ENCODE data around the gene BLOC1S3. TPM values are rescaled to one million over a fixed set of nuclear protein-coding genes. Genes with fewer than 3 reads are reported as not detected.

Gene BLOC1S3
- total RNA-seq, 2 donors from 2014 or later, result 20.7 to 21.4 TPM

DNA sequence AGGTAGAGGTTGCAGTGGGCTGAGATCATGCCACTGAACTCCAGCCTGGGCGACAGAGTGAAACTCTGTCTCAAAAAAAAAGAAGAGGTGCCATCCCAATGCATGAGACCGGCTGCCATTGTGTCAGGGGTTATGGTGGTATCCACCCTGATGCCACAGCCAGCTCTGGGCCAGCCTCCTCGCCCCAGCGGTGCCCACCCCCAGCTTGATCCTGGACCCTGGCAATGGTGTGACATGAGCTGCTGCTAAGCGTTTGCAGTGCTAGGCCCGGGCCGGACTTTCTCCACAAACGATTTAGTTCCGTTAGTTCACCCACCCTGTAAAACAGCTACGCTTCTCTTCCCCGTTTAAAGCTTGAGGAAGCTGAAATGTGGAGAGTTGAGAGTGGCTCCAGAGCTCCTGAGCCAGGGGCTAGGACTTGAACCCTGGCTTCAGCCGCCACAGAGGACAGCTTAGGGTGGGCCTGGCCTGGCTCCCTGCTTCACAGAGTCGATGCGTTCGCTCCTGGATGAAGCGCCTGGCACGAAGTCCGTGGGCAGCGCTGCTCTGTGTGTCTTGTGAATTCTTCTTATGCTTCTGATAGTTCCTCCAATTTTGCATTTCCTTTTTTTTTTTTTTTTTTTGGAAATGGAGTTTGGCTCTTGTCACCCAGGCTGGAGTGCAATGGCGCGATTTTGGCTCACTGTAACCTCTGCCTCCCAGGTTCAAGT, 43.3 kb upstream of the BLOC1S3 start:
- Histone ChIP-seq H3K27ac (no peak overlapping the region), H3K4me1 (ENCODE audit: control insufficient read depth in 1 of 2, low read depth in 2 of 2) (no peaks in the 10 kb centered on the region), H3K9me3 (no peaks in the 10 kb centered on the region), H3K36me3 (no peaks in the 10 kb centered on the region), H3K27me3 (replicated peaks; ENCODE audit: insufficient read depth) (no peaks in the 10 kb centered on the region), H3K4me3 (no peak overlapping the region)
- TF ChIP-seq, protein P1, sequence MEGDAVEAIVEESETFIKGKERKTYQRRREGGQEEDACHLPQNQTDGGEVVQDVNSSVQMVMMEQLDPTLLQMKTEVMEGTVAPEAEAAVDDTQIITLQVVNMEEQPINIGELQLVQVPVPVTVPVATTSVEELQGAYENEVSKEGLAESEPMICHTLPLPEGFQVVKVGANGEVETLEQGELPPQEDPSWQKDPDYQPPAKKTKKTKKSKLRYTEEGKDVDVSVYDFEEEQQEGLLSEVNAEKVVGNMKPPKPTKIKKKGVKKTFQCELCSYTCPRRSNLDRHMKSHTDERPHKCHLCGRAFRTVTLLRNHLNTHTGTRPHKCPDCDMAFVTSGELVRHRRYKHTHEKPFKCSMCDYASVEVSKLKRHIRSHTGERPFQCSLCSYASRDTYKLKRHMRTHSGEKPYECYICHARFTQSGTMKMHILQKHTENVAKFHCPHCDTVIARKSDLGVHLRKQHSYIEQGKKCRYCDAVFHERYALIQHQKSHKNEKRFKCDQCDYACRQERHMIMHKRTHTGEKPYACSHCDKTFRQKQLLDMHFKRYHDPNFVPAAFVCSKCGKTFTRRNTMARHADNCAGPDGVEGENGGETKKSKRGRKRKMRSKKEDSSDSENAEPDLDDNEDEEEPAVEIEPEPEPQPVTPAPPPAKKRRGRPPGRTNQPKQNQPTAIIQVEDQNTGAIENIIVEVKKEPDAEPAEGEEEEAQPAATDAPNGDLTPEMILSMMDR (IDR thresholded peaks at IDR 0.05), result no peak
- ATAC-seq (ENCODE audit: insufficient number of reproducible peaks, low FRiP score, low read depth) (no peak), DNase-seq (ENCODE audit: low spot score) (no peak)

DNA sequence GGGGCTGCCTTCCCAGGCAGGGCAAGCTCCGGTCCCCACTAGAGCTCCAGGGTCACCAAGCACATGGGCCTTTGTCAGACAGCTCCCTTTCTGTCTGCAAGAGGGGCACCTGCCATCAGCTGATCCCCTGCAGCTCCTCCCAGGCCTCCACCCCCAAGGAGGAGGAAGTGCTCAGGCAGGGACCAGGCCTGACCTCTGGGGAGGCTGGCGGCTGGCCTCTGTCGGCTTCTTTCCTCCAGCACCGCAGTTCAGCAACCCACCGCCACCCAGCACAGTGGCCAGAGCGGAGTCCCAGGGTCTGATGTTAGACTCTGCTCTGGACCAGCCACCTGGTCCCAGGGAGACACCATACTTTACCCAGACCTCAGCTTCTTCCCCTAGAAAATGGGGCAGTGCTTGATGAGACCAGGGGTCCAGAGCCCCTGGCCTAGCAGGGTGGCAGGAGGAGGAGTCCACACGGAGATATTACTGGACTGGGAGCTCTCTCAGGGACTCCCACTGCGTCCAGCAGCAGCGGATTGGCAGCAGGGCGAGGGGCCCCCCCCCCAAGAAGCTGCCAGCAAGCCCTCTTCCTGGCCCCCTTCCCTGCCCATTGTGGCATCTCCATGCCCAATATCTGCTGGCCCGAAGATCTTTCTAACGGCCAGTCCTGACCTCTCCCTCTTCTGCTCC, 41.9 kb upstream of the BLOC1S3 start:
- ATAC-seq (ENCODE audit: insufficient number of reproducible peaks, low FRiP score, low read depth) (no peak), DNase-seq (ENCODE audit: low spot score) (no peak)
- H3K4me1 ChIP-seq (ENCODE audit: control insufficient read depth in 1 of 2, low read depth in 2 of 2), result no peaks in the 10 kb centered on the region
- H3K36me3 ChIP-seq, result peaks cover 11% of the 10 kb centered on the region
- H3K27ac ChIP-seq, result no peak overlapping the region
- H3K9me3 ChIP-seq, result no peaks in the 10 kb centered on the region
- no peaks in the 10 kb centered on the region for H3K27me3 ChIP-seq (replicated peaks; ENCODE audit: insufficient read depth)
- TF ChIP-seq, protein P1 (IDR thresholded peaks at IDR 0.05), result no peak
- no peak overlapping the region for H3K4me3 ChIP-seq

DNA sequence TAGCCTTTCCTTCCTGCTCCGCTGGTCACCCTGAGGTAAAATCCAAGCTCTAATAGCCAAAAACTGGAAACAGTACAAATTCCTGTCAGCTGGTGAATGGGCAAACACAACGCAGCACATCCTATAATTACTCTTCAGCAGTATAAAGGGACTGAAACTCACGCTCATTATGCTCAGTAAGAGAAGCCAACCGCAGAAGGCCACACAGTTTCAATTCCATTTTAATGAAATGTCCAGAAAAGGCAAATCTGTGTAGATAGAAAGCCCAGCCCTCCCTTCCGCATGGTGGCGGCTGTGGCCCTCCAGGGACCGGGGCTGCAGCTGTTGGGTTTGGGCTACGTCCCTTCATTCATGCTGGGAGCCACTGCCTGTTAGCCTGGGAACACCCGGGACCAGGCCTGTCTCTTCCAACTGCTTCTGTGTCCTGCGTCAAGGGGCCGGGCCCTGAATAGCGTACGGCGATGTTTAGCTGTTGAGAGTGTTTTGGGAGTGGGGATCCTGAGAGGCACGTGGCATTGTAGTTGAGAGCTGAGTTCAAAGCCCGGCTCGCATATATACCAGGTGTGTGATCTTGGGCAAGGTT, 41.3 kb upstream of the BLOC1S3 start:
- H3K27me3 ChIP-seq (replicated peaks; ENCODE audit: insufficient read depth), result no peaks in the 10 kb centered on the region
- no peaks in the 10 kb centered on the region for H3K9me3 ChIP-seq
- no peak overlapping the region for H3K4me3 ChIP-seq
- no peaks in the 10 kb centered on the region for H3K4me1 ChIP-seq (ENCODE audit: control insufficient read depth in 1 of 2, low read depth in 2 of 2)
- H3K36me3 ChIP-seq, result peaks cover 11% of the 10 kb centered on the region
- ATAC-seq (ENCODE audit: insufficient number of reproducible peaks, low FRiP score, low read depth) (no peak), DNase-seq (ENCODE audit: low spot score) (no peak)
- no peak overlapping the region for H3K27ac ChIP-seq
- TF ChIP-seq, protein P1 (IDR thresholded peaks at IDR 0.05), result no peak

DNA sequence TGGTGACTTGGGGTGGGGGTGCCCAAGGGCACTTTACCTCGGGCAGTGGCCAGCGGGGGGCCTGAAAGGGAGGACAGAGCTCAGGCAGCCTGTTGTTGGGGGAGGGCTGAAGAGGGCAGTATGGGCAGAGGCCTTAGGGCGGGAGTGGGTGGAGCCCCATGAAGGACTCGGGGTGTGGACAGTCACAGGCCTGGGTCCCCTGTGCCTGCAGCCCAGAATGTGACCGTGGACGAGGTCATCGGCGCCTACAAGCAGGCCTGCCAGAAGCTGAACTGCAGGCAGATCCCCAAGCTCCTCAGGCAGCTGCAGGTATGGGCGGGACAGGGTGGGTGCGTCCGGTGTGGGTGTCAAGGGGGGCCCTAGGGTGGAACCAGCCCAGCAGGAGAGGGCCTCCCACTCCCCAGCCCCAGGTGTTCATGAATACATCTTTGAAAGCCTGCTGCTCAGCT, 40.3 kb upstream of the BLOC1S3 start:
- Histone ChIP-seq H3K4me1 (ENCODE audit: control insufficient read depth in 1 of 2, low read depth in 2 of 2) (no peaks in the 10 kb centered on the region), H3K9me3 (no peaks in the 10 kb centered on the region), H3K27ac (no peak overlapping the region), H3K27me3 (replicated peaks; ENCODE audit: insufficient read depth) (no peaks in the 10 kb centered on the region), H3K36me3 (peaks cover 19% of the 10 kb centered on the region), H3K4me3 (no peak overlapping the region)
- DNase-seq (ENCODE audit: low spot score) (no peak), ATAC-seq (ENCODE audit: insufficient number of reproducible peaks, low FRiP score, low read depth) (no peak)
- TF ChIP-seq, protein P1 (IDR thresholded peaks at IDR 0.05), result no peak

Measured in thoracic aorta (tissue), 2 donors.